Activated CD4-positive, alpha-beta T cell treated with anti-CD3 and anti-CD28 coated beads, Interleukin-2, amount 50 U/mL, for 24 hours (primary cell): ENCODE results near the gene BMI1.
"Not testable (repeated sequence)": the region's sequence is repeated elsewhere in the genome, so short reads cannot be mapped to it uniquely, and the experiment has no call there.

Experiments
- DNase-seq, 2 donors: peaks; one replicate each; pipeline ENCODE4 v3.0.0-alpha.2; 2020; ENCODE audit warnings: low read depth in 1 of 2, low spot score in 1 of 2

The BMI1 gene

GRCh38 chr10:22320591-22321155 is at the start of gene BMI1:
Gene BMI1 (plus strand): TSS chr10:22321099. CDS start chr10:22326450, 5,351 bp downstream.
- peak in 1 of 2 donors; percentile 63 for DNase-seq

- DNase-seq: no peak
Observed at GRCh38 chr10:22271786-22272185, 49.1 kb upstream of the BMI1 start.

GRCh38 chr10:22278441-22278782 is 42.5 kb upstream of the BMI1 start:
- DNase-seq: no peak

- no peak for DNase-seq
Observed at GRCh38 chr10:22280078-22280477, 40.8 kb upstream of the BMI1 start.

- DNase-seq: no peak
Observed at GRCh38 chr10:22285130-22285529, 35.8 kb upstream of the BMI1 start.

- no peak for DNase-seq
Observed at GRCh38 chr10:22293747-22294404, 27.0 kb upstream of the BMI1 start.

GRCh38 chr10:22294694-22295093 is 26.2 kb upstream of the BMI1 start:
- DNase-seq: no peak

GRCh38 chr10:22301193-22301592 is 19.7 kb upstream of the BMI1 start:
- no peak for DNase-seq

GRCh38 chr10:22303461-22303860 is 17.4 kb upstream of the BMI1 start:
- no peak for DNase-seq

- no peak for DNase-seq
Observed at GRCh38 chr10:22305721-22306120, 15.2 kb upstream of the BMI1 start.

GRCh38 chr10:22308390-22308789 is 12.5 kb upstream of the BMI1 start:
- DNase-seq: peak in 1 of 2 donors; percentile 27

- no peak for DNase-seq
Observed at GRCh38 chr10:22309180-22310000, 11.5 kb upstream of the BMI1 start.

- not testable (repeated sequence) for DNase-seq
Observed at GRCh38 chr10:22310012-22310411, 10.9 kb upstream of the BMI1 start.

GRCh38 chr10:22310928-22311327 is 10.0 kb upstream of the BMI1 start:
- DNase-seq: no peak

GRCh38 chr10:22314852-22315251 is 6.0 kb upstream of the BMI1 start:
- no peak for DNase-seq

GRCh38 chr10:22315455-22316285 is 5.2 kb upstream of the BMI1 start:
- no peak for DNase-seq

GRCh38 chr10:22316286-22317075 is 4.4 kb upstream of the BMI1 start, which contains the start of gene COMMD3:
Gene COMMD3 (plus strand): TSS chr10:22316388. CDS start chr10:22316418, 30 bp downstream.
- DNase-seq: peak; percentile 49 to 73

- DNase-seq: no peak
Observed at GRCh38 chr10:22317076-22317370, 3.9 kb upstream of the BMI1 start.

GRCh38 chr10:22317771-22318565 is 2.9 kb upstream of the BMI1 start:
- DNase-seq: no peak

GRCh38 chr10:22318772-22319171 is 2.1 kb upstream of the BMI1 start:
- DNase-seq: no peak
